Lower leg skin (tissue), 4 donors: ENCODE results near the gene CREBBP. TPM values are rescaled to one million over a fixed set of nuclear protein-coding genes. Genes with fewer than 3 reads are reported as not detected.

Source experiments
- DNase-seq, 2 donors: peaks; one replicate each; pipeline ENCODE4 v3.0.0-alpha.2; 2019; ENCODE audit warnings: low spot score in 2 of 2
- H3K4me3 ChIP-seq: fragments of 200-600 bp; sonication (generic); 2 replicates; pipeline ENCODE4 v1.5.1; 2017; ENCODE audit warnings: mild to moderate bottlenecking, low read depth; ENCODE audit not compliant: poor library complexity, severe bottlenecking
- CTCF ChIP-seq, 3 donors: fragments of 450-650 bp; IDR thresholded peaks; one replicate each; pipeline ENCODE4 v1.5.1; 2016; ENCODE audit warnings: antibody characterized with exemption in 3 of 3, mild to moderate bottlenecking in 3 of 3, moderate library complexity in 2 of 3
- POLR2A ChIP-seq, 2 donors: fragments of 450-650 bp; IDR thresholded peaks; one replicate each; pipeline ENCODE4 v1.6.1; 2016 to 2017; ENCODE audit warnings: antibody characterized with exemption in 2 of 2, mild to moderate bottlenecking in 1 of 2, moderate library complexity in 1 of 2
- WGBS, 2 donors: methylation state at CpG; one replicate each; pipeline ENCODE4 v1.1.5; 2018; 5-methylcytosine and 5-hydroxymethylcytosine counted together
- intact Hi-C: fragments of 100-400 bp; cut with DNase I; formaldehyde crosslinking; loops from one replicate; pipeline ENCODE4 v1.15.0; 2023; ENCODE audit warnings: low total_unique reads
- total RNA-seq, 4 donors: library from RNA; depleted of rRNA; stranded (reverse); fragments of >200 nt; gene quantifications; one replicate each; pipeline ENCODE4 v1.1.0, GENCODE V29; 2016

The CREBBP gene
- total RNA-seq, 4 donors from 2014 or later, result 45.5 to 152 (median 65.7) TPM

GRCh38 chr16:3864562-3864961 lies 16.0 kb downstream of the CREBBP start:
- 74 to 92% methylated on average over 5 of the region's 5 CpGs for WGBS, 2 donors
- intact Hi-C loops, result no loop called here
- no peak overlapping the region for H3K4me3 ChIP-seq
- no peak for DNase-seq
- TF ChIP-seq CTCF (IDR thresholded peaks at IDR 0.05), result no peak
- no peak for TF ChIP-seq POLR2A (IDR thresholded peaks at IDR 0.05)

GRCh38 chr16:3863587-3863986 lies 16.9 kb downstream of the CREBBP start:
- intact Hi-C loops, result no loop called here

GRCh38 chr16:3861808-3862451 lies 18.6 kb downstream of the CREBBP start:
- no peak overlapping the region for H3K4me3 ChIP-seq
- DNase-seq, result no peak
- 27 to 29% methylated on average over 12 of the region's 12 CpGs for WGBS, 2 donors
- intact Hi-C loops, result no loop called here
- TF ChIP-seq POLR2A (IDR thresholded peaks at IDR 0.05), result no peak
- TF ChIP-seq CTCF (IDR thresholded peaks at IDR 0.05), result no peak

More at GRCh38 chr16:3863587-3863986, 16.9 kb downstream of the CREBBP start:
- TF ChIP-seq CTCF (IDR thresholded peaks at IDR 0.05) (no peak), POLR2A (IDR thresholded peaks at IDR 0.05) (no peak)
- WGBS, 2 donors, result 48 to 49% methylated on average over 5 of the region's 5 CpGs
- no peak overlapping the region for H3K4me3 ChIP-seq
- DNase-seq, result no peak

- TF ChIP-seq CTCF (IDR thresholded peaks at IDR 0.05), result no peak
- no peak for TF ChIP-seq POLR2A (IDR thresholded peaks at IDR 0.05)
- no peak overlapping the region for H3K4me3 ChIP-seq
- DNase-seq, result no peak
- intact Hi-C loops, result no loop called here
- WGBS, 2 donors, result 88 to 91% methylated on average over 7 of the region's 7 CpGs
These were observed 20.6 kb downstream of the CREBBP start for GRCh38 chr16:3859889-3860288.

- H3K4me3 ChIP-seq, result no peak overlapping the region
- intact Hi-C loops, result no loop called here
- no peak for DNase-seq
- TF ChIP-seq CTCF (IDR thresholded peaks at IDR 0.05), result no peak
- TF ChIP-seq POLR2A (IDR thresholded peaks at IDR 0.05), result no peak
These were observed 21.7 kb downstream of the CREBBP start for GRCh38 chr16:3858801-3859200.
